ENCODE data around the gene SLC7A9.

DNA sequence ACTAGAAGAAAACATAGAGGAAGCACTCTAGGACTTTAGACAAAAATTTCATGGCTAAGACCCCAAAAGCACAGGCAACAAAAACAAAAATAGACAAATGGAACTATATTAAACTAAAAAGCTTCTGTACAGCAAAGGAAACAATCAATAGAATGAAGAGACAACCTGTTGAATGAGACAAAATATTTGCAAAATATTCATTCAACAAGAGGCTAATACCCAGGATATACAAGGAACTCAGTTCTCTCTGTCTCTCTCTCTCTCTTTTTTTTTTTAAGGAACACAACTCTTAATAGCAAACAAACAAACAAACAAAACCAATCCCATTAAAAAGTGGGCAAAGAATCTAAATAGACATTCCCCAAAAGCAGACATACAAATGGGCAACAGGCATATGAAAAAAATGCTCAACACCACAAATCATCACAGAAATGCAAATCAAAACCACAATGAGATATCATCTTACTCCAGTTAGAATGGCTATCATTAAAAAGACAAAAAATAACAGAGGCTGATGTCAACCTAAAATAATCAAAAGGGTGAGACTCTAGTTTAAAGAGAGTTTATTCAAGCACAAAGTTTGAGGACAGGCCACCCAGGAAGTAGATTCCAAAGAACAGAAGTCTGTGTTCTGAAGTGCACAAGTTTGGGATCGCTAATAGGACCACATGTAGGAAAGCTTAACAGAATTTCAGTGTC lies 27.1 kb upstream of the SLC7A9 start:
- no peak for TF ChIP-seq CTCF (IDR thresholded peaks at IDR 0.05)
- TF ChIP-seq POLR2A (IDR thresholded peaks at IDR 0.05): no peak

Measured in gastroesophageal sphincter (tissue), 3 donors.